Panc1 (cell line): ENCODE results near the gene CNNM2. TPM values are rescaled to one million over a fixed set of nuclear protein-coding genes. Genes with fewer than 3 reads are reported as not detected.

Experiments used
- ATAC-seq: fragments of 200-7000 bp; cut with Tn5 transposase; 2 replicates; pipeline ENCODE4 v1.9.1; 2020; ENCODE audit warnings: mild to moderate bottlenecking, moderate library complexity
- BruUV-seq: library from RNA; stranded (reverse); fragments of 400-500 nt; replicated peaks from 2 replicates; lab custom pipeline; 2021; lab: Mats Ljungman, UMichigan
- CTCF ChIA-PET: fragments of 300-600 bp; sonication (Branson Sonifier 250); formaldehyde crosslinking; loops from one replicate; lab custom pipeline; 2022; ENCODE audit warnings: antibody characterized with exemption; lab: Charles Lee
- POLR2A ChIA-PET: fragments of 300-600 bp; sonication (Branson Sonifier 250); formaldehyde crosslinking; loops from one replicate; lab custom pipeline; 2022; ENCODE audit warnings: antibody characterized with exemption; lab: Charles Lee
- DNase-seq: peaks from one replicate; pipeline ENCODE4 v3.0.0-alpha.2; 2010; ENCODE audit warnings: low read depth, low spot score
- H3K27ac ChIP-seq: 2 replicates; pipeline ENCODE4 v1.5.1; 2011; ENCODE audit warnings: mild to moderate bottlenecking, low read length, inconsistent platforms
- H3K27me3 ChIP-seq: fragments of 200-500 bp; sonication (Bioruptor generic); 2 replicates; pipeline ENCODE4 v1.6.0; 2014; ENCODE audit warnings: low read length, inconsistent platforms; ENCODE audit not compliant: control insufficient read depth, insufficient read depth
- H3K36me3 ChIP-seq: fragments of 200-500 bp; sonication (Bioruptor generic); 2 replicates; pipeline ENCODE4 v1.5.1; 2014; ENCODE audit warnings: inconsistent platforms, mild to moderate bottlenecking, low read length, moderate library complexity; ENCODE audit not compliant: control insufficient read depth, insufficient read depth
- H3K4me1 ChIP-seq: 2 replicates; pipeline ENCODE4 v1.5.1; 2011; ENCODE audit warnings: inconsistent platforms, mild to moderate bottlenecking, low read length, moderate library complexity; ENCODE audit not compliant: control insufficient read depth, insufficient read depth
- H3K4me3 ChIP-seq, 2 experiments: 2 replicates each; pipeline ENCODE4 v1.5.1; 2011 to 2012; ENCODE audit warnings: low read depth in 2 of 2, low read length in 2 of 2, mild to moderate bottlenecking in 2 of 2, inconsistent platforms in 1 of 2, moderate library complexity in 1 of 2
- H3K9me3 ChIP-seq: fragments of 200-500 bp; sonication (Bioruptor generic); 2 replicates; pipeline ENCODE4 v1.5.1; 2014; ENCODE audit warnings: low read depth, mild to moderate bottlenecking, inconsistent platforms, low read length, moderate library complexity; ENCODE audit not compliant: control insufficient read depth, insufficient read depth
- POLR2AphosphoS5 ChIP-seq: IDR thresholded peaks from 2 replicates; pipeline ENCODE4 v1.6.1; 2012; ENCODE audit warnings: mild to moderate bottlenecking, low read depth, low read length, moderate library complexity
- SIN3A ChIP-seq: IDR thresholded peaks from 2 replicates; pipeline ENCODE4 v1.6.1; 2012; ENCODE audit warnings: low read depth, mild to moderate bottlenecking, low read length, moderate library complexity, borderline replicate concordance; ENCODE audit not compliant: insufficient read depth
- TCF7L2 ChIP-seq: IDR thresholded peaks from 2 replicates; pipeline ENCODE4 v1.6.1; 2011; ENCODE audit warnings: mild to moderate bottlenecking, low read depth, low read length, inconsistent platforms
- in situ Hi-C: cut with HindIII; loops from 2 replicates; pipeline ENCODE4 v1.10.0; 2016; ENCODE audit warnings: low sequenced_read_pairs, low pct_unique_long_range_greater_than_20kb
- intact Hi-C: fragments of 100-400 bp; cut with micrococcal nuclease; formaldehyde crosslinking; loops from one replicate; pipeline ENCODE4 v1.10.0; 2022; ENCODE audit not compliant: unreplicated experiment
- total RNA-seq: library from RNA; stranded (reverse); gene quantifications from one replicate; pipeline ENCODE4 v1.2.1, GENCODE V29; 2021; ENCODE audit not compliant: unreplicated experiment
- TF ChIP-seq, protein P1 (sequence below), 2 experiments: IDR thresholded peaks; 2 replicates each; pipeline ENCODE4 v1.6.1; 2011 to 2012; ENCODE audit warnings: low read depth in 2 of 2, control low read depth in 1 of 2, low read length in 1 of 2, mild to moderate bottlenecking in 1 of 2, moderate library complexity in 1 of 2; ENCODE audit not compliant: insufficient read depth in 1 of 2
- TF ChIP-seq, protein P2 (sequence below): fragments of 450-650 bp; IDR thresholded peaks from 2 replicates; pipeline ENCODE4 v1.5.1; 2017; ENCODE audit warnings: mild to moderate bottlenecking

Gene CNNM2
- total RNA-seq, 1 experiment from 2014 or later = 27.1 TPM

DNA sequence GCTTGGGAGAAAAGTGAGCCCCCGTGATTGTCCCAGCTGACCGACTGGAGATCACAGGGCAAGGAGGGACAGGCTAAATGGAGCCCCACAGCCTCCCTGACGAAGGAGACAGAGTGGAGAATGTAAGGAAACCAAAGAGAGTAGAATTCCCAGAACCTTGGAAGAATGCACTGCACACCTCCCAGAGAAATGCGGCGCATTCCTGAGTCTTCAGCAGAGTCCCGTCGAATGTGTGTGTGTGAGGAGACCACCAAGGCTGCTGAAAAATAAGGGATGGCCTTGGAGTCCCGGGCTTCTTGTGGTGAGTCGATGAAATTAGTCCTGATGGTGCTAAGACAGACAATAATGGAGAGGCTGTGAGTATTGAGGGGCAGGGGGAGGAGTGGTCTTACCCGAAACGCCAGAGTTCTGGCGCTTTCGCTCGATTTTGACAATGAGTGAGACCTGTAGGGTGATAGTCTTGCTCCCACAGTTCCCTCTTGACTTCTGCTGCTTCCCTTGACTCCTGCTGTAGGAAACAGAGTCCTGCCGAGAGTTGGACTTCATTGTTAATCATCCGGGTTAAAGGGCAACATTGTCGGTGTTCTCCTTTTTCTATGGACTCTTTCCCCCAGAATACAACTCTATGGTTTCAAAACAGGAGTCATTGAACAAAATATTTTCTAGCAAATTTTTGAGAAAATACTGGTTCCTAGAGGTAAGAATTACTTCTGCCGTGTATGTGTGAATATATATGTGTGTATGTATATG is 103.2 kb downstream of the CNNM2 start:
- intact Hi-C loops = no loop called here
- Histone ChIP-seq H3K9me3 (no peaks in the 10 kb centered on the region), H3K4me3 (no peak overlapping the region; a peak in 1 of 4 replicates), H3K27me3 (no peaks in the 10 kb centered on the region), H3K4me1 (peaks cover 11% of the 10 kb centered on the region; the same call in 1 of the 2 replicates), H3K36me3 (no peaks in the 10 kb centered on the region), H3K27ac (peak overlapping the region; percentile 36; the same call in 1 of the 2 replicates)
- ATAC-seq (peak; percentile 62; the same call in 1 of the 2 replicates), DNase-seq (no peak)
- TF ChIP-seq SIN3A (no peak), TCF7L2 (no peak), POLR2AphosphoS5 (no peak)
- TF ChIP-seq, protein P1, sequence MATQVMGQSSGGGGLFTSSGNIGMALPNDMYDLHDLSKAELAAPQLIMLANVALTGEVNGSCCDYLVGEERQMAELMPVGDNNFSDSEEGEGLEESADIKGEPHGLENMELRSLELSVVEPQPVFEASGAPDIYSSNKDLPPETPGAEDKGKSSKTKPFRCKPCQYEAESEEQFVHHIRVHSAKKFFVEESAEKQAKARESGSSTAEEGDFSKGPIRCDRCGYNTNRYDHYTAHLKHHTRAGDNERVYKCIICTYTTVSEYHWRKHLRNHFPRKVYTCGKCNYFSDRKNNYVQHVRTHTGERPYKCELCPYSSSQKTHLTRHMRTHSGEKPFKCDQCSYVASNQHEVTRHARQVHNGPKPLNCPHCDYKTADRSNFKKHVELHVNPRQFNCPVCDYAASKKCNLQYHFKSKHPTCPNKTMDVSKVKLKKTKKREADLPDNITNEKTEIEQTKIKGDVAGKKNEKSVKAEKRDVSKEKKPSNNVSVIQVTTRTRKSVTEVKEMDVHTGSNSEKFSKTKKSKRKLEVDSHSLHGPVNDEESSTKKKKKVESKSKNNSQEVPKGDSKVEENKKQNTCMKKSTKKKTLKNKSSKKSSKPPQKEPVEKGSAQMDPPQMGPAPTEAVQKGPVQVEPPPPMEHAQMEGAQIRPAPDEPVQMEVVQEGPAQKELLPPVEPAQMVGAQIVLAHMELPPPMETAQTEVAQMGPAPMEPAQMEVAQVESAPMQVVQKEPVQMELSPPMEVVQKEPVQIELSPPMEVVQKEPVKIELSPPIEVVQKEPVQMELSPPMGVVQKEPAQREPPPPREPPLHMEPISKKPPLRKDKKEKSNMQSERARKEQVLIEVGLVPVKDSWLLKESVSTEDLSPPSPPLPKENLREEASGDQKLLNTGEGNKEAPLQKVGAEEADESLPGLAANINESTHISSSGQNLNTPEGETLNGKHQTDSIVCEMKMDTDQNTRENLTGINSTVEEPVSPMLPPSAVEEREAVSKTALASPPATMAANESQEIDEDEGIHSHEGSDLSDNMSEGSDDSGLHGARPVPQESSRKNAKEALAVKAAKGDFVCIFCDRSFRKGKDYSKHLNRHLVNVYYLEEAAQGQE (IDR thresholded peaks at IDR 0.05; ENCODE audit: insufficient read depth in 1 of 2, low read depth in 2 of 2, low read length in 1 of 2) = no peak
- TF ChIP-seq, protein P2, sequence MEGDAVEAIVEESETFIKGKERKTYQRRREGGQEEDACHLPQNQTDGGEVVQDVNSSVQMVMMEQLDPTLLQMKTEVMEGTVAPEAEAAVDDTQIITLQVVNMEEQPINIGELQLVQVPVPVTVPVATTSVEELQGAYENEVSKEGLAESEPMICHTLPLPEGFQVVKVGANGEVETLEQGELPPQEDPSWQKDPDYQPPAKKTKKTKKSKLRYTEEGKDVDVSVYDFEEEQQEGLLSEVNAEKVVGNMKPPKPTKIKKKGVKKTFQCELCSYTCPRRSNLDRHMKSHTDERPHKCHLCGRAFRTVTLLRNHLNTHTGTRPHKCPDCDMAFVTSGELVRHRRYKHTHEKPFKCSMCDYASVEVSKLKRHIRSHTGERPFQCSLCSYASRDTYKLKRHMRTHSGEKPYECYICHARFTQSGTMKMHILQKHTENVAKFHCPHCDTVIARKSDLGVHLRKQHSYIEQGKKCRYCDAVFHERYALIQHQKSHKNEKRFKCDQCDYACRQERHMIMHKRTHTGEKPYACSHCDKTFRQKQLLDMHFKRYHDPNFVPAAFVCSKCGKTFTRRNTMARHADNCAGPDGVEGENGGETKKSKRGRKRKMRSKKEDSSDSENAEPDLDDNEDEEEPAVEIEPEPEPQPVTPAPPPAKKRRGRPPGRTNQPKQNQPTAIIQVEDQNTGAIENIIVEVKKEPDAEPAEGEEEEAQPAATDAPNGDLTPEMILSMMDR = no peak
- ChIA-PET CTCF (no interaction called here), POLR2A (no interaction called here)
- BruUV-seq = no TSS peak
- in situ Hi-C loops = no loop called here

DNA sequence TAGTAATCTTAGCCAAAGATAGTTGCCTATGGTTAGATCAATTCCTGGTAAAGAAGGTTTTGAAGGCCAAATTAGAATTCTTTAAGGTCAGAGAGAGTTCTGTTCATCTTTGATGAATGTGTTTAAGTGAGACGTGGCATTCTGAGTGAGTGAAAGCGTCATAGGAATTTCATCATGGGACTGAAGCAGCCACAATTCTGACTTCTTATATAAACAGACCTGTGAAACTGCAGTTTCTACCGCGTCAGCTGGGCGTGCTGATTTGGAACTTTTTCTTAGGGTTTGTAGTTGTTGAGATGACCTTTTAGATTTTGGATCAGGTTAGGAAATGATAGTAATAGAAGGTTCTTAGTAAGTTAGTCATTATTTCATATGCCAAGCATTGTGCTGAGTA is 103.8 kb downstream of the CNNM2 start:
- no peaks in the 10 kb centered on the region for H3K27me3 ChIP-seq
- in situ Hi-C loops (no loop called here), intact Hi-C loops (no loop called here)
- ChIA-PET POLR2A (no interaction called here), CTCF (no interaction called here)
- ATAC-seq = peak; percentile 42; the same call in 1 of the 2 replicates
- no peak for DNase-seq
- peak overlapping the region; percentile 36; the same call in 1 of the 2 replicates for H3K27ac ChIP-seq
- no peak overlapping the region for H3K4me3 ChIP-seq
- no TSS peak for BruUV-seq
- TF ChIP-seq TCF7L2 = no peak
- TF ChIP-seq, protein P1 (IDR thresholded peaks at IDR 0.05; ENCODE audit: insufficient read depth in 1 of 2, low read depth in 2 of 2, low read length in 1 of 2) = no peak
- no peak for TF ChIP-seq POLR2AphosphoS5
- TF ChIP-seq, protein P2 = no peak
- no peak for TF ChIP-seq SIN3A
- peaks cover 11% of the 10 kb centered on the region; the same call in 1 of the 2 replicates for H3K4me1 ChIP-seq
- no peaks in the 10 kb centered on the region for H3K9me3 ChIP-seq
- H3K36me3 ChIP-seq = no peaks in the 10 kb centered on the region
